ENCODE data around the gene RHOXF2B.

Gene RHOXF2B

DNA sequence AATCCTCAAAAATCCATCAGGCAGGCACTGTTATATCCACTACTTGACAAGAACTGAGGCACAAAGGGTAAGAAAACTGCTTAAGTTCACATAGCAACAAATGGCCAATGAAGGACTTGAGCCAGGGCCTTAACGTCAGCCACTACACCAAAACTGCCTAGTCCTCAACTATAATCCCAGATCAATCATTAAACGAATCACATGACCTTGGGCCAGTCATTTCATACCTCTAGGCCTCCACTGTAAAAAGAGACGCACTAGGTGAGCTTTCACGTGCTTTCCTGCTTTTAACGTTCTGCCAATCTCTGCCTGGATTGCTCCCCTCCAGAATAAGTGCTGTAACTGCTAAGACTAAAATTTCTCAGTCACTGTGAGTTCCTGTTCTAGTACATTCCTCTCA, 54.7 kb downstream of the RHOXF2B start:
- H3K4me1 ChIP-seq (ENCODE audit: control insufficient read depth in 1 of 2, insufficient read depth in 2 of 2, low read length in 2 of 2): no peaks in the 10 kb centered on the region
- H3K27me3 ChIP-seq (ENCODE audit: control insufficient read depth in 1 of 2, insufficient read depth in 2 of 2, low read length in 2 of 2): peaks cover 0 to 3% of the 10 kb centered on the region in 2 donors
- no peaks in the 10 kb centered on the region for H3K9me3 ChIP-seq (ENCODE audit: control insufficient read depth in 1 of 2, low read length in 2 of 2)
- H3K9ac ChIP-seq (ENCODE audit: low read depth in 1 of 2, low read length in 2 of 2): no peak overlapping the region
- H3K36me3 ChIP-seq (ENCODE audit: control insufficient read depth in 1 of 2, insufficient read depth in 2 of 2, low read length in 2 of 2): no peaks in the 10 kb centered on the region
- no peak overlapping the region for H3K4me3 ChIP-seq (ENCODE audit: low read depth in 1 of 2, low read length in 2 of 2)
- H3K27ac ChIP-seq (ENCODE audit: low read depth, low read length): no peak overlapping the region
